HCT116 (cell line): ENCODE data around the gene CAMK2N2. TPM values are rescaled to one million over a fixed set of nuclear protein-coding genes. Genes with fewer than 3 reads are reported as not detected.

Experiments
- ATAC-seq: fragments of 200-7000 bp; cut with Tn5 transposase; 2 replicates; pipeline ENCODE4 v1.9.1; 2020; ENCODE audit warnings: mild to moderate bottlenecking, moderate library complexity
- BruUV-seq: library from RNA; stranded (reverse); fragments of 400-500 nt; replicated peaks from 2 replicates; lab custom pipeline; 2021; lab: Mats Ljungman, UMichigan
- CTCF ChIA-PET: fragments of 300-600 bp; sonication (Branson Sonifier 250); formaldehyde crosslinking; loops from one replicate; lab custom pipeline; 2021; ENCODE audit warnings: antibody characterized with exemption; lab: Charles Lee
- POLR2A ChIA-PET: fragments of 300-600, 350-600 bp; sonication (Branson Sonifier 250); formaldehyde crosslinking; loops from one replicate; lab custom pipeline; 2021; ENCODE audit warnings: antibody characterized with exemption; lab: Charles Lee
- RAD21 ChIA-PET, 2 experiments: fragments of 300-600 bp; sonication (Branson Sonifier 250); formaldehyde crosslinking; loops; one replicate each; lab custom pipeline; 2023; ENCODE audit warnings: low total read pairs in 2 of 2; ENCODE audit not compliant: uncharacterized antibody in 2 of 2, unreplicated experiment in 2 of 2, low non-redundant PET in 1 of 2; lab: Charles Lee
- DNase-seq: peaks from one replicate; pipeline ENCODE4 v3.0.0-alpha.2; 2010; ENCODE audit warnings: low read depth, low spot score
- H2AFZ ChIP-seq: fragments of 200-600 bp; shearing (Covaris generic), sonication (generic); 2 replicates; pipeline ENCODE4 v1.6.1; 2017; ENCODE audit warnings: low read depth, mixed run types, mixed read lengths, antibody characterized with exemption, low read length; ENCODE audit not compliant: poor library complexity, severe bottlenecking
- H3K27ac ChIP-seq: 2 replicates; pipeline ENCODE4 v1.5.1; 2012; ENCODE audit warnings: low read depth, low read length
- H3K27me3 ChIP-seq: fragments of 200-600 bp; sonication (generic); 2 replicates; pipeline ENCODE4 v1.6.1; 2016; ENCODE audit warnings: mixed run types, low read length, mixed read lengths; ENCODE audit not compliant: insufficient read depth
- H3K36me3 ChIP-seq, 2 experiments: fragments of 200-500 bp in 1 of 2; fragments of 200-600 bp in 1 of 2; sonication (Bioruptor generic) in 1 of 2; sonication (generic) in 1 of 2; 2 replicates each; pipeline versions ENCODE4 v1.5.1 to v1.6.1; 2014 to 2016; ENCODE audit warnings: low read length in 2 of 2, inconsistent platforms in 1 of 2, mixed read lengths in 1 of 2, mixed run types in 1 of 2; ENCODE audit not compliant: insufficient read depth in 2 of 2, control insufficient read depth in 1 of 2
- H3K4me1 ChIP-seq, 2 experiments: fragments of 200-600 bp in 1 of 2; sonication (generic) in 1 of 2; 2 replicates each; pipeline versions ENCODE4 v1.5.1 to v1.6.1; 2012 to 2017; ENCODE audit warnings: low read length in 2 of 2, inconsistent platforms in 1 of 2, mild to moderate bottlenecking in 1 of 2, mixed read lengths in 1 of 2, mixed run types in 1 of 2, moderate library complexity in 1 of 2; ENCODE audit not compliant: insufficient read depth in 2 of 2, control insufficient read depth in 1 of 2
- H3K4me2 ChIP-seq: fragments of 200-600 bp; sonication (generic); 2 replicates; pipeline ENCODE4 v1.6.1; 2017; ENCODE audit warnings: mixed run types, low read length, mixed read lengths
- H3K4me3 ChIP-seq, 2 experiments: fragments of 200-600 bp in 1 of 2; sonication (generic) in 1 of 2; replicated peaks in 1 of 2; 2 replicates each; pipeline ENCODE4 v1.5.1; 2011 to 2016; ENCODE audit warnings: low read length in 2 of 2, control low read depth in 1 of 2, low read depth in 1 of 2, mild to moderate bottlenecking in 1 of 2, mixed read lengths in 1 of 2, mixed run types in 1 of 2
- H3K79me2 ChIP-seq: fragments of 200-600 bp; sonication (generic); 2 replicates; pipeline ENCODE4 v1.6.1; 2017; ENCODE audit warnings: mild to moderate bottlenecking, mixed run types, low read length, moderate library complexity, mixed read lengths; ENCODE audit not compliant: insufficient read depth
- H3K9ac ChIP-seq: fragments of 200-600 bp; sonication (generic); 2 replicates; pipeline ENCODE4 v1.6.1; 2016; ENCODE audit warnings: low read length, mixed read lengths
- H3K9me2 ChIP-seq: fragments of 200-600 bp; sonication (generic), shearing (Covaris generic); 2 replicates; pipeline ENCODE4 v1.6.1; 2017; ENCODE audit warnings: mixed run types, mild to moderate bottlenecking, moderate library complexity; ENCODE audit not compliant: insufficient read depth
- H3K9me3 ChIP-seq, 2 experiments: fragments of 200-500 bp in 1 of 2; fragments of 200-600 bp in 1 of 2; sonication (Bioruptor generic) in 1 of 2; sonication (generic) in 1 of 2; 2 replicates each; pipeline ENCODE4 v1.6.1; 2014 to 2017; ENCODE audit warnings: low read length in 2 of 2, mixed read lengths in 2 of 2, inconsistent platforms in 1 of 2, low read depth in 1 of 2, mild to moderate bottlenecking in 1 of 2, mixed run types in 1 of 2, moderate library complexity in 1 of 2; ENCODE audit not compliant: control insufficient read depth in 1 of 2, insufficient read depth in 1 of 2
- H4K20me1 ChIP-seq: fragments of 200-600 bp; sonication (generic), shearing (Covaris generic); 2 replicates; pipeline ENCODE4 v1.6.1; 2017; ENCODE audit warnings: mixed run types, mild to moderate bottlenecking, moderate library complexity; ENCODE audit not compliant: insufficient read depth
- EZH2 ChIP-seq: fragments of 200-600 bp; sonication (generic); IDR thresholded peaks from 2 replicates; pipeline ENCODE4 v1.6.1; 2017; ENCODE audit warnings: antibody characterized with exemption, mixed run types
- FOSL1 ChIP-seq: IDR thresholded peaks from 2 replicates; pipeline ENCODE4 v1.6.1; 2012; ENCODE audit warnings: low read depth
- JUND ChIP-seq: IDR thresholded peaks from 2 replicates; pipeline ENCODE4 v1.6.1; 2012
- POLR2A ChIP-seq: IDR thresholded peaks from 2 replicates; pipeline ENCODE4 v1.7.0; 2011; ENCODE audit warnings: borderline replicate concordance; ENCODE audit not compliant: insufficient read depth, insufficient read length; ENCODE audit errors: extremely low read depth
- RAD21 ChIP-seq: IDR thresholded peaks from 2 replicates; pipeline ENCODE4 v1.6.1; 2012; ENCODE audit warnings: low read depth, mild to moderate bottlenecking
- SIN3A ChIP-seq: IDR thresholded peaks from 2 replicates; pipeline ENCODE4 v1.6.1; 2012; ENCODE audit warnings: low read depth
- TCF7L2 ChIP-seq: IDR thresholded peaks from 2 replicates; pipeline ENCODE4 v1.7.0; 2011; ENCODE audit warnings: borderline replicate concordance, inconsistent platforms; ENCODE audit not compliant: insufficient read depth, insufficient read length; ENCODE audit errors: extremely low read depth
- YY1 ChIP-seq: IDR thresholded peaks from 2 replicates; pipeline ENCODE4 v1.6.1; 2011; ENCODE audit warnings: low read length, low read depth, moderate library complexity, mild to moderate bottlenecking; ENCODE audit not compliant: insufficient replicate concordance; ENCODE audit errors: extremely low read depth
- ZNF274 ChIP-seq: fragments of 200-500 bp; sonication (Bioruptor generic); IDR thresholded peaks from 2 replicates; pipeline ENCODE4 v1.6.1; 2014; ENCODE audit warnings: mild to moderate bottlenecking, low read depth, low read length, inconsistent platforms
- intact Hi-C: fragments of 100-400 bp; cut with micrococcal nuclease; formaldehyde crosslinking; loops from 2 replicates; pipeline ENCODE4 v1.10.0; 2022
- total RNA-seq: library from RNA; stranded (reverse); gene quantifications from one replicate; pipeline ENCODE4 v1.2.1, GENCODE V29; 2021; ENCODE audit not compliant: unreplicated experiment
- TF ChIP-seq, protein P1 (sequence below), 3 experiments: fragments of 200-600 bp in 1 of 3; sonication (generic) in 1 of 3; IDR thresholded peaks in 2 of 3; conservative IDR thresholded peaks in 1 of 3; 2 replicates each; pipeline ENCODE4 v1.5.1; 2012 to 2017; ENCODE audit warnings: low read depth in 2 of 3, low read length in 2 of 3, antibody characterized with exemption in 1 of 3, borderline replicate concordance in 1 of 3, control low read depth in 1 of 3, mild to moderate bottlenecking in 1 of 3, mixed read lengths in 1 of 3, mixed run types in 1 of 3, moderate library complexity in 1 of 3; ENCODE audit not compliant: insufficient read depth in 1 of 3
- TF ChIP-seq, protein P2 (sequence below): IDR thresholded peaks from 2 replicates; pipeline ENCODE4 v1.6.1; 2012; ENCODE audit warnings: low read depth

Gene CAMK2N2
- total RNA-seq, 1 experiment from 2014 or later: 5.1 TPM

DNA sequence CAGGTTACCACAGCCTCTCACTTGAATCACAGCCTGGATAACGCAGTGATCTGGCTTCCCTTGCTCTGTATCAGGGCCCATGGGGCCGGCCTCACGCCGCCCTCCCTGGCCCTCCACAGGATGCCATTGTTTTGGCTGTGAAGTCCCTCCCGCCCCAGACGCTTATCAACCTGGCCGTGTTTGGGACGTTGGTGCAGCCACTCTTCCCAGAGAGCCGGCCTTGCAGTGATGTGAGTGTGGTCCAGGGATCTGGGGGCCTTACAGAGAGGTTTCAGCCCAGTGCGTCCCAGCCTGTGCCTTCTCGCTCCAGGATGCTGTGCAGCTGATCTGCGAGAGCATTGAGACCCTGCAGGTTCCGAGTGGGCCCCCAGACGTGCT, 25.3 kb downstream of the CAMK2N2 start:
- intact Hi-C loops: no loop called here
- H2AFZ ChIP-seq: no peak overlapping the region
- ATAC-seq: no peak

DNA sequence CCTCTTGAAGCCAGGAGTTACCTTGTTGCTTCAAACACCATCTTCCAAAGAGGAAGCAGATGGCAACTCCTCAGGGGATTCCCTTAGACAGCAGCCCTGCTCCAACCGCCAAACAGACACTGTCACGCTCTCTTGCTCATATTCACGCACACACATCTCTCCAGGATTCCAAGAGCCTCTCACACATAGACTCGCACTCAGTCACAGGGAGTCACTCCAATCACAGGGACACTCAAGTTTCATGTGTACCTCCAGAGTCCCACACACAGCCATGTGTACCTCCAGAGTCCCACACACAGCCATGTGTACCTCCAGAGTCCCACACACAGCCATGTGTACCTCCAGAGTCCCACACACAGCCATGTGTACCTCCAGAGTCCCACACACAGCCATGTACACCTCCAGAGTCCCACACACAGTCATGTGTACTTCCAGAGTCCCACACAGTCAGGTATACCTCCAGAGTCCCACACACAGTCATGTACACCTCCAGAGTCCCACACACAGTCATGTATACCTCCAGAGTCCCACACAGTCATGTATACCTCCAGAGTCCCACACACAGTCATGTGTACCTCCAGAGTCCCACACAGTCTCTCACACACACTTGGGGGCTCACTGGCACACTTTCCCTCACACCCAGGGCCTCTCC, 25.8 kb downstream of the CAMK2N2 start:
- no peaks in the 10 kb centered on the region for H3K27me3 ChIP-seq
- ChIA-PET CTCF (no interaction called here), POLR2A (no interaction called here), RAD21 (no interaction called here)
- H2AFZ ChIP-seq: no peak overlapping the region
- H3K4me3 ChIP-seq: no peak overlapping the region
- no peaks in the 10 kb centered on the region for H3K36me3 ChIP-seq
- intact Hi-C loops: no loop called here
- peaks cover 12 to 17% of the 10 kb centered on the region in 2 experiments for H3K4me1 ChIP-seq
- H4K20me1 ChIP-seq: no peaks in the 10 kb centered on the region
- TF ChIP-seq, protein P1, sequence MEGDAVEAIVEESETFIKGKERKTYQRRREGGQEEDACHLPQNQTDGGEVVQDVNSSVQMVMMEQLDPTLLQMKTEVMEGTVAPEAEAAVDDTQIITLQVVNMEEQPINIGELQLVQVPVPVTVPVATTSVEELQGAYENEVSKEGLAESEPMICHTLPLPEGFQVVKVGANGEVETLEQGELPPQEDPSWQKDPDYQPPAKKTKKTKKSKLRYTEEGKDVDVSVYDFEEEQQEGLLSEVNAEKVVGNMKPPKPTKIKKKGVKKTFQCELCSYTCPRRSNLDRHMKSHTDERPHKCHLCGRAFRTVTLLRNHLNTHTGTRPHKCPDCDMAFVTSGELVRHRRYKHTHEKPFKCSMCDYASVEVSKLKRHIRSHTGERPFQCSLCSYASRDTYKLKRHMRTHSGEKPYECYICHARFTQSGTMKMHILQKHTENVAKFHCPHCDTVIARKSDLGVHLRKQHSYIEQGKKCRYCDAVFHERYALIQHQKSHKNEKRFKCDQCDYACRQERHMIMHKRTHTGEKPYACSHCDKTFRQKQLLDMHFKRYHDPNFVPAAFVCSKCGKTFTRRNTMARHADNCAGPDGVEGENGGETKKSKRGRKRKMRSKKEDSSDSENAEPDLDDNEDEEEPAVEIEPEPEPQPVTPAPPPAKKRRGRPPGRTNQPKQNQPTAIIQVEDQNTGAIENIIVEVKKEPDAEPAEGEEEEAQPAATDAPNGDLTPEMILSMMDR (IDR thresholded peaks at IDR 0.05 in 2 of 3, conservative IDR thresholded peaks at IDR 0.05 in 1 of 3; ENCODE audit: borderline replicate concordance in 1 of 3, insufficient read depth in 1 of 3, low read depth in 2 of 3, low read length in 2 of 3): no peak
- no peak for TF ChIP-seq POLR2A
- no peak for TF ChIP-seq JUND
- no peak for TF ChIP-seq RAD21
- no peak for TF ChIP-seq TCF7L2
- no peak for TF ChIP-seq SIN3A
- TF ChIP-seq EZH2: no peak
- TF ChIP-seq, protein P2, sequence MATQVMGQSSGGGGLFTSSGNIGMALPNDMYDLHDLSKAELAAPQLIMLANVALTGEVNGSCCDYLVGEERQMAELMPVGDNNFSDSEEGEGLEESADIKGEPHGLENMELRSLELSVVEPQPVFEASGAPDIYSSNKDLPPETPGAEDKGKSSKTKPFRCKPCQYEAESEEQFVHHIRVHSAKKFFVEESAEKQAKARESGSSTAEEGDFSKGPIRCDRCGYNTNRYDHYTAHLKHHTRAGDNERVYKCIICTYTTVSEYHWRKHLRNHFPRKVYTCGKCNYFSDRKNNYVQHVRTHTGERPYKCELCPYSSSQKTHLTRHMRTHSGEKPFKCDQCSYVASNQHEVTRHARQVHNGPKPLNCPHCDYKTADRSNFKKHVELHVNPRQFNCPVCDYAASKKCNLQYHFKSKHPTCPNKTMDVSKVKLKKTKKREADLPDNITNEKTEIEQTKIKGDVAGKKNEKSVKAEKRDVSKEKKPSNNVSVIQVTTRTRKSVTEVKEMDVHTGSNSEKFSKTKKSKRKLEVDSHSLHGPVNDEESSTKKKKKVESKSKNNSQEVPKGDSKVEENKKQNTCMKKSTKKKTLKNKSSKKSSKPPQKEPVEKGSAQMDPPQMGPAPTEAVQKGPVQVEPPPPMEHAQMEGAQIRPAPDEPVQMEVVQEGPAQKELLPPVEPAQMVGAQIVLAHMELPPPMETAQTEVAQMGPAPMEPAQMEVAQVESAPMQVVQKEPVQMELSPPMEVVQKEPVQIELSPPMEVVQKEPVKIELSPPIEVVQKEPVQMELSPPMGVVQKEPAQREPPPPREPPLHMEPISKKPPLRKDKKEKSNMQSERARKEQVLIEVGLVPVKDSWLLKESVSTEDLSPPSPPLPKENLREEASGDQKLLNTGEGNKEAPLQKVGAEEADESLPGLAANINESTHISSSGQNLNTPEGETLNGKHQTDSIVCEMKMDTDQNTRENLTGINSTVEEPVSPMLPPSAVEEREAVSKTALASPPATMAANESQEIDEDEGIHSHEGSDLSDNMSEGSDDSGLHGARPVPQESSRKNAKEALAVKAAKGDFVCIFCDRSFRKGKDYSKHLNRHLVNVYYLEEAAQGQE: no peak
- H3K79me2 ChIP-seq: no peaks in the 10 kb centered on the region
- H3K9ac ChIP-seq: no peak overlapping the region
- no peak for ATAC-seq
- no peaks in the 10 kb centered on the region for H3K9me3 ChIP-seq
- no TSS peak for BruUV-seq
- no peak for DNase-seq
- H3K27ac ChIP-seq: no peak overlapping the region
- H3K4me2 ChIP-seq: no peak overlapping the region
- no peaks in the 10 kb centered on the region for H3K9me2 ChIP-seq

More for the DNA sequence above, 25.3 kb downstream of the CAMK2N2 start:
- BruUV-seq: no TSS peak
- Histone ChIP-seq H4K20me1 (no peaks in the 10 kb centered on the region), H3K79me2 (no peaks in the 10 kb centered on the region), H3K9me2 (no peaks in the 10 kb centered on the region), H3K4me2 (no peak overlapping the region), H3K4me3 (no peak overlapping the region), H3K27me3 (no peaks in the 10 kb centered on the region), H3K27ac (no peak overlapping the region), H3K9me3 (no peaks in the 10 kb centered on the region), H3K36me3 (no peaks in the 10 kb centered on the region), H3K9ac (no peak overlapping the region), H3K4me1 (peaks cover 12 to 17% of the 10 kb centered on the region in 2 experiments)
- ChIA-PET CTCF (no interaction called here), RAD21 (interaction anchor here in 1 of 2 experiments (0.6 kb wide), 1 partner anchor 53 kb away, joined by 3 read pairs; no protein-coding TSS in a partner anchor), POLR2A (no interaction called here)
- no peak for TF ChIP-seq TCF7L2
- TF ChIP-seq ZNF274: no peak
- no peak for TF ChIP-seq JUND
- no peak for TF ChIP-seq YY1
- no peak for TF ChIP-seq FOSL1
- DNase-seq: no peak
